Measurements from ENCODE around the gene SNRPE.
A peak's percentile ranks its signal among the peaks of the same experiment; 100 is the strongest.
"Not testable (repeated sequence)": the region's sequence is repeated elsewhere in the genome, so short reads cannot be mapped to it uniquely, and the experiment has no call there.

The SNRPE gene

DNA sequence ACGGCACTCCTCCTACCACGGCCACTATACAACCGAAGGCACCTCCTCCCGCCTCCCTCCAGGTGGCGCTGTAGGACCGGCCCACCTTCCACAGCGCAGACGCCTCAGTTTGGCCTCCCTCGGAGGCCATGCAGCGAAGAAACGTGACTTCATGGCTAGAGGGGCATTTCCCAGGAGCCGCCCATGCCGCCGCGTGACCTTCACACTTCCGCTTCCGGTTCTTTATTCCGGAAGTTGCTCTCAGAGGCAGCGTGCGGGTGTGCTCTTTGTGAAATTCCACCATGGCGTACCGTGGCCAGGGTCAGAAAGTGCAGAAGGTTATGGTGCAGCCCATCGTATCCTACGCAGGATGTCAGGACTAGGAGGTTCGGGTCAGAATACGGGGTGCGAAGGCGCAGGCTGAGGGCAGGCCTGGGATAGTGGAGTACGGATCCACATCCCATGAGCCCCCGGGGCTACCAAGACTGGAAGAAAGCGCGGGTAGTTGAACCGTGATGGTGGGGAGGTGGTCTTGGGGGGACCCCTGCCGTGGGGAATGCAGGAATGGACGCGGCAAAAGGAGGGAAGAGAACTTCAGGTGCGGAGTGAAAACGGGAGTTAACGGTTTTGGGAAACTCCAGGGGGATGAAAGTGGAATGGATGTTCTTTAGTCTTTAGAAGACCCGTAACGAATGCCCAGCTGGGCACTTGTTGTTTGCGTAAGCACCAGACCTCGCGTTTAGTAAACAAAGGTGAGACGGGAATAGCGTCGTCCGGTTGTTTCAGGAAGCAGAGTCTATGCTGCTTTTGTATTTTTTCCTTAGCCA, at the start of gene SNRPE:
Gene SNRPE (plus strand): TSS at position 221 of the 806 bp plus-strand sequence. CDS start 61 bp downstream, at position 282.
- Histone ChIP-seq H3K9me3 (ENCODE audit: control insufficient read depth, insufficient read depth, low read length) (no peaks in the 10 kb centered on the region), H3K27me3 (ENCODE audit: control insufficient read depth, insufficient read depth, low read length) (no peaks in the 10 kb centered on the region), H3K36me3 (ENCODE audit: control insufficient read depth, insufficient read depth, low read length) (peaks cover 13% of the 10 kb centered on the region; the same call in 1 of the 2 replicates), H3K4me1 (ENCODE audit: control insufficient read depth, insufficient read depth, low read length) (no peaks in the 10 kb centered on the region), H3K27ac (ENCODE audit: low read length) (no peak within 1 kb of the TSS), H3K4me3 (ENCODE audit: low read length) (peak within 1 kb of the TSS; percentile 70; the same call in 1 of the 2 replicates)
- peak; percentile 96 for DNase-seq (ENCODE audit: low read depth, low spot score)
- no CpG with 5 or more reads among the region's 48 CpGs for WGBS (ENCODE audit: insufficient coverage, insufficient read length)

DNA sequence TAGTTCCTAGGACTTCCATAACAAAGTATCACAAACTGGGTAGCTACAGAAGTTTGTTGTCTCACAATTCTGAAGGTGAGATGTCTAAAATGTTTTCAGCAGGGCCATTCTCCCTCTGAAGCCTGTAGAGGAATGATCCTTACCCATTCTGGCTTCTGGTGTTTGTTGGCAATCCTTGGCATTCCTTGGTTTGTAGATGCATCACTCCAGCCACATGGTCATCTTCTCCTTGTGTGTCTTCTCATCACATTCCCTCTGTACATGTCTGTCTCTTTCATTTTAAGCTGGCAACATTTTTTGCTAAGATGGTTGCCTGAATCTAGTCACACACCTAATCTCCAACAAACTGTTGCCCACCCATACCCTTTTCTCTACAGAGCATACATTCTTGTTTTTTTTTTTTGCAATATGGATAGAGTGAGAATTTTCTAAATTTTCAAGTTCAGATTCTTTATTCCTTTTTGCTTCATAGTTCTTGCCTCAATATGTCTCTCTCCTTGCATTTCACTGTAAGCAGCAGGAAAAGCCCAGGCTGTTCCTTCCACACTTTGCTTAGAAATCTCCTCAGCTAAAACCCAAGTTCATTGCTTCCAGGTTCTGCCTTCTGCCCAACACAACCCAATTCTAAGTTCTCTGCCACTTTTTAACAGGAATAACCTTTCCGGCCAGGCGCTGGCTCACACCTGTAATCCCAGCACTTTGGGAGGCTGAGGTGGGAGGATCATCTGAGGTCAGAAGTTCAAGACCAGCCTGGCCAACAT, 47.6 kb upstream of the SNRPE start:
- Histone ChIP-seq H3K36me3 (ENCODE audit: control insufficient read depth, insufficient read depth, low read length) (peaks cover 6% of the 10 kb centered on the region; the same call in 1 of the 2 replicates), H3K9me3 (ENCODE audit: control insufficient read depth, insufficient read depth, low read length) (no peaks in the 10 kb centered on the region), H3K4me1 (ENCODE audit: control insufficient read depth, insufficient read depth, low read length) (no peaks in the 10 kb centered on the region; the same call in 1 of the 2 replicates), H3K27ac (ENCODE audit: low read length) (no peak overlapping the region), H3K4me3 (ENCODE audit: low read length) (no peak overlapping the region), H3K27me3 (ENCODE audit: control insufficient read depth, insufficient read depth, low read length) (no peaks in the 10 kb centered on the region)
- no peak for DNase-seq (ENCODE audit: low read depth, low spot score)
- no CpG with 5 or more reads among the region's 2 CpGs for WGBS (ENCODE audit: insufficient coverage, insufficient read length)

- Histone ChIP-seq H3K9me3 (ENCODE audit: control insufficient read depth, insufficient read depth, low read length) (no peaks in the 10 kb centered on the region), H3K27me3 (ENCODE audit: control insufficient read depth, insufficient read depth, low read length) (no peaks in the 10 kb centered on the region), H3K27ac (ENCODE audit: low read length) (no peak overlapping the region), H3K4me1 (ENCODE audit: control insufficient read depth, insufficient read depth, low read length) (no peaks in the 10 kb centered on the region), H3K36me3 (ENCODE audit: control insufficient read depth, insufficient read depth, low read length) (peaks cover 26% of the 10 kb centered on the region; the same call in 1 of the 2 replicates), H3K4me3 (ENCODE audit: low read length) (no peak overlapping the region)
- DNase-seq (ENCODE audit: low read depth, low spot score), result no peak
- WGBS (ENCODE audit: insufficient coverage, insufficient read length), result no CpG with 5 or more reads among the region's 6 CpGs
Measured at GRCh38 chr1:203818399-203818798, 43.0 kb upstream of the SNRPE start.

DNA sequence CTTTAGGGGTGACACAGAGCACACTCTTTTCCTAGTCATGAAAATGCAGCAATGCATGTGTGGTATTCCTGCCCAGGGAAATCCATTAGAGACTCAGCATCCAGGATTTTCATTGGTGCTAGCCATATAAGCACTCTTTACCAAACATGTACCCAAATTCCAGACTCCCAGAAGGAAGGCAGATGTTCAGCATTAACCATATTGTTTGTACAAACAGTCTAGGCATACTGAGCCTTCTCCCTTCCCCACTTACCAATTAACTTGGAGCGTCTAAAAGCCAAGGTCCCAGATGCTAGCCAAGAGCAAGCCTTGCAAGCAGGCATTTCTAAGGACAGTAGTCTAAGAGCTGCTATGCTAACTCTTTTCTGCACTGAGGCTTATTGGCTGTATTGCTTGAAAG, 38.1 kb upstream of the SNRPE start:
- H3K9me3 ChIP-seq (ENCODE audit: control insufficient read depth, insufficient read depth, low read length), result no peaks in the 10 kb centered on the region

GRCh38 chr1:203826175-203826574, 35.2 kb upstream of the SNRPE start:
- H3K4me1 ChIP-seq (ENCODE audit: control insufficient read depth, insufficient read depth, low read length), result no peaks in the 10 kb centered on the region
- DNase-seq (ENCODE audit: low read depth, low spot score), result no peak
- peaks cover 17% of the 10 kb centered on the region; the same call in 1 of the 2 replicates for H3K36me3 ChIP-seq (ENCODE audit: control insufficient read depth, insufficient read depth, low read length)
- H3K27ac ChIP-seq (ENCODE audit: low read length), result no peak overlapping the region
- no peaks in the 10 kb centered on the region for H3K9me3 ChIP-seq (ENCODE audit: control insufficient read depth, insufficient read depth, low read length)
- no peaks in the 10 kb centered on the region for H3K27me3 ChIP-seq (ENCODE audit: control insufficient read depth, insufficient read depth, low read length)
- no peak overlapping the region for H3K4me3 ChIP-seq (ENCODE audit: low read length)
- WGBS (ENCODE audit: insufficient coverage, insufficient read length), result no CpG with 5 or more reads among the region's 2 CpGs

More for the DNA sequence above, 38.1 kb upstream of the SNRPE start:
- Histone ChIP-seq H3K4me3 (ENCODE audit: low read length) (no peak overlapping the region), H3K27ac (ENCODE audit: low read length) (no peak overlapping the region), H3K36me3 (ENCODE audit: control insufficient read depth, insufficient read depth, low read length) (peaks cover 22% of the 10 kb centered on the region; the same call in 1 of the 2 replicates), H3K4me1 (ENCODE audit: control insufficient read depth, insufficient read depth, low read length) (no peaks in the 10 kb centered on the region), H3K27me3 (ENCODE audit: control insufficient read depth, insufficient read depth, low read length) (no peaks in the 10 kb centered on the region)
- DNase-seq (ENCODE audit: low read depth, low spot score), result no peak
- WGBS (ENCODE audit: insufficient coverage, insufficient read length), result no CpG with 5 or more reads among the region's 1 CpG

DNA sequence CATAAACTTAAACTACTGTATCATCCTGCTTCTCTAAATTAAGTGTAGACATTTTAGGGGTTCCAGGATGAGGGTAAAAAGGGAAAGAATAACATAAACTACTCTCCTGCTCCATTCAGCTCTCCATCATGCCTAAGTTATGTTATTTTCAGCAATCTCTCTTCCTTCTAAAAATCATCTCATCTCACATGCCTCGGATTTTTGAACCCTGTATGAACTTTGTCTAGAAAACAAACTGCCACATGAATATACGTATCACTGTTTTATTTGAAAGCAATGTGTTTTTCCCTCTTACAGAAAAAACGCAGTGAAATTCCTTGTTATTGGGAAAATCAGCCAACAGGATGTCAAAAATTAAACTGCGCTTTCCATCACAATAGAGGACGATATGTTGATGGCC, 33.4 kb upstream of the SNRPE start:
- H3K4me1 ChIP-seq (ENCODE audit: control insufficient read depth, insufficient read depth, low read length), result no peaks in the 10 kb centered on the region
- no peak for DNase-seq (ENCODE audit: low read depth, low spot score)
- H3K4me3 ChIP-seq (ENCODE audit: low read length), result no peak overlapping the region
- H3K27me3 ChIP-seq (ENCODE audit: control insufficient read depth, insufficient read depth, low read length), result no peaks in the 10 kb centered on the region
- peaks cover 15% of the 10 kb centered on the region; the same call in 1 of the 2 replicates for H3K36me3 ChIP-seq (ENCODE audit: control insufficient read depth, insufficient read depth, low read length)
- 100% methylated on average over 1 of the region's 5 CpGs for whole genome bisulfite sequencing (ENCODE audit: insufficient coverage, insufficient read length)
- no peaks in the 10 kb centered on the region for H3K9me3 ChIP-seq (ENCODE audit: control insufficient read depth, insufficient read depth, low read length)
- no peak overlapping the region for H3K27ac ChIP-seq (ENCODE audit: low read length)

DNA sequence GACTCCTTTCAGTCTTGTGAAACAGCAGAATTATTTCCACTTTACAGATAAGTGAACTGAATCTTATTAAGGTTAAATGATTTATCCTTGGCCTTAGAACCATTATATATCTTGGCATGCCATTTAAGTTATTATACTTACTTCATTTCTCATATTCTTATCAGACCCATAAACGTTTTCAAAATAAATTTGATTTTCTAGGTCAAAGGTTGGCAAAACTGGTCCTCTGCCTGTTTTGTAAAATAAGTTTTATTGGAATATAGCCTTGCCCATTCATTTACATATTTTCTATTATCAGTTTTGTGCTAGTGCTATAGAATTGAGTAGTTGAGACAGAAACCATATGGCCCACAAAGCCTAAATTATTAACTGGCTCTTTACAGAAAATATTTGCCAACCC, 32.9 kb upstream of the SNRPE start:
- no CpG with 5 or more reads among the region's 1 CpG for WGBS (ENCODE audit: insufficient coverage, insufficient read length)

GRCh38 chr1:203829247-203829646, 32.2 kb upstream of the SNRPE start:
- H3K27ac ChIP-seq (ENCODE audit: low read length); H3K9me3 ChIP-seq (ENCODE audit: control insufficient read depth, insufficient read depth, low read length); DNase-seq (ENCODE audit: low read depth, low spot score); H3K4me1 ChIP-seq (ENCODE audit: control insufficient read depth, insufficient read depth, low read length); H3K27me3 ChIP-seq (ENCODE audit: control insufficient read depth, insufficient read depth, low read length); H3K4me3 ChIP-seq (ENCODE audit: low read length): not testable (repeated sequence)
- H3K36me3 ChIP-seq (ENCODE audit: control insufficient read depth, insufficient read depth, low read length), result peaks cover 14% of the 10 kb centered on the region; the same call in 1 of the 2 replicates
- WGBS (ENCODE audit: insufficient coverage, insufficient read length), result no CpG with 5 or more reads among the region's 5 CpGs

More for the DNA sequence above, 32.9 kb upstream of the SNRPE start:
- Histone ChIP-seq H3K27me3 (ENCODE audit: control insufficient read depth, insufficient read depth, low read length) (no peaks in the 10 kb centered on the region), H3K9me3 (ENCODE audit: control insufficient read depth, insufficient read depth, low read length) (no peaks in the 10 kb centered on the region), H3K36me3 (ENCODE audit: control insufficient read depth, insufficient read depth, low read length) (peaks cover 11% of the 10 kb centered on the region; the same call in 1 of the 2 replicates), H3K4me1 (ENCODE audit: control insufficient read depth, insufficient read depth, low read length) (no peaks in the 10 kb centered on the region), H3K27ac (ENCODE audit: low read length) (no peak overlapping the region), H3K4me3 (ENCODE audit: low read length) (no peak overlapping the region)
- no peak for DNase-seq (ENCODE audit: low read depth, low spot score)

GRCh38 chr1:203835476-203835875, 25.9 kb upstream of the SNRPE start:
- no peak for DNase-seq (ENCODE audit: low read depth, low spot score)
- Histone ChIP-seq H3K4me1 (ENCODE audit: control insufficient read depth, insufficient read depth, low read length) (no peaks in the 10 kb centered on the region), H3K4me3 (ENCODE audit: low read length) (no peak overlapping the region), H3K36me3 (ENCODE audit: control insufficient read depth, insufficient read depth, low read length) (peaks cover 35% of the 10 kb centered on the region; the same call in 1 of the 2 replicates), H3K27ac (ENCODE audit: low read length) (no peak overlapping the region), H3K9me3 (ENCODE audit: control insufficient read depth, insufficient read depth, low read length) (no peaks in the 10 kb centered on the region), H3K27me3 (ENCODE audit: control insufficient read depth, insufficient read depth, low read length) (no peaks in the 10 kb centered on the region)
- WGBS (ENCODE audit: insufficient coverage, insufficient read length), result no CpG with 5 or more reads among the region's 3 CpGs

DNA sequence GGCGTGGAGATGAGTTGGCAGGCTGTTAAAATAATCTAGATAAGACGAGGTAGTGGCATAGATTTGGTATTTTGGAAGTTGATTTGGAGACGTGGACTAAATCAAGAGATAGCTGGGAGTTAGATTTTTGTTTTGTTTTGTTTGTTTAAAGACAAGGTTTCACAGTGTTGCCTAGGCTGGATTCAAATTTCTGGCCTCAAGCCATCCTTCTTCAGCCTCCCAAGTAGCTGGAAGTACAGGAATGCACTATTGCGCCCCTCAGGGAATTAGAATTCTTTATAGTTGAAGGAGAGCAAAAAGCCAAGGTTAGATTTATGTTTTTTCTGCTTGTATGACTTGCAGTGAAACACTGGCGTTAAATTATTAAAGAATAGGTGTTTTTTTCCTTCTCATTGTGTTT, 22.3 kb upstream of the SNRPE start:
- Histone ChIP-seq H3K9me3 (ENCODE audit: control insufficient read depth, insufficient read depth, low read length) (no peaks in the 10 kb centered on the region), H3K27ac (ENCODE audit: low read length) (no peak overlapping the region), H3K36me3 (ENCODE audit: control insufficient read depth, insufficient read depth, low read length) (peaks cover 30% of the 10 kb centered on the region; the same call in 1 of the 2 replicates), H3K4me3 (ENCODE audit: low read length) (no peak overlapping the region), H3K4me1 (ENCODE audit: control insufficient read depth, insufficient read depth, low read length) (no peaks in the 10 kb centered on the region), H3K27me3 (ENCODE audit: control insufficient read depth, insufficient read depth, low read length) (no peaks in the 10 kb centered on the region)
- no peak for DNase-seq (ENCODE audit: low read depth, low spot score)
- 100% methylated on average over 3 of the region's 5 CpGs for WGBS (ENCODE audit: insufficient coverage, insufficient read length)
